ENCODE measurements around the gene GRK2. TPM values are rescaled to one million over a fixed set of nuclear protein-coding genes. Genes with fewer than 3 reads are reported as not detected.

The GRK2 gene
- total and polyA plus RNA-seq, 2 donors (not counting 3 experiments of a cell fraction or from before 2014, with no cell fraction given): 57.9 to 62.3 TPM

- intact Hi-C loops (cut with micrococcal nuclease) (loop anchor here (1.0 kb wide), 3 partner anchors 10 to 40 kb away; no protein-coding TSS in a partner anchor), dilution Hi-C loops (cut with MboI; ENCODE audit: extremely low pct_ligation_motif_present, low sequenced_read_pairs) (no loop called here)
- Histone ChIP-seq H3K27me3 (ENCODE audit: control insufficient read depth in 2 of 2, insufficient read depth in 2 of 2, low read length in 2 of 2) (no peaks in the 10 kb centered on the region), H4K20me1 (replicated peaks; ENCODE audit: control insufficient read depth, extremely low read depth, insufficient read depth, low read length) (no peaks in the 10 kb centered on the region), H3K36me3 (ENCODE audit: control insufficient read depth in 2 of 2, extremely low read depth in 1 of 2, insufficient read depth in 2 of 2, low read length in 2 of 2) (peaks cover 8 to 35% of the 10 kb centered on the region in 2 experiments), H3K9ac (replicated peaks; ENCODE audit: extremely low read depth, insufficient read depth, low read length) (peak overlapping the region; percentile 46), H2AFZ (ENCODE audit: low read depth, low read length) (no peak overlapping the region), H3K79me2 (ENCODE audit: control insufficient read depth, insufficient read depth, low read length) (peaks cover 42% of the 10 kb centered on the region), H3K4me3 (replicated peaks in 1 of 3; ENCODE audit: insufficient read depth in 1 of 3, low read depth in 1 of 3, low read length in 3 of 3) (no peak overlapping the region), H3K4me1 (ENCODE audit: control insufficient read depth, extremely low read depth, insufficient read depth, low read length) (peaks cover 17% of the 10 kb centered on the region), H3K9me1 (replicated peaks; ENCODE audit: control insufficient read depth, extremely low read depth, insufficient read depth, low read length) (no peaks in the 10 kb centered on the region), H3K9me3 (replicated peaks; ENCODE audit: control insufficient read depth, insufficient read depth, low read length) (no peaks in the 10 kb centered on the region), H3K27ac (ENCODE audit: insufficient read depth, low read depth, low read length) (peak overlapping the region; percentile 76), H3K4me2 (ENCODE audit: insufficient read depth, low read length) (peak overlapping the region; percentile 45)
- ChIA-PET CTCF (interaction anchor here (0.8 to 2.7 kb wide), 12 partner anchors 11 to 326 kb away, joined by 3 to 16 read pairs (median 4); partner anchors contain the start of genes ANKRD13D, KDM2A, PPP1CA and SSH3), POLR2A (interaction anchor here (0.9 to 1.8 kb wide), 3 partner anchors 12 to 42 kb away, joined by 3 to 9 read pairs (median 4); partner anchors contain the start of gene ANKRD13D)
- DNase-seq (ENCODE audit: low read depth, low spot score) (peak; percentile 88), FAIRE-seq (peak; percentile 95)
- TF ChIP-seq GATA2 (IDR thresholded peaks at IDR 0.05; ENCODE audit: insufficient read depth, insufficient read length, low read depth, low read length) (no peak), POLR2AphosphoS5 (IDR thresholded peaks at IDR 0.05; ENCODE audit: insufficient read depth, low read depth, low read length) (peak; percentile 84), FOS (IDR thresholded peaks at IDR 0.05; ENCODE audit: borderline replicate concordance, insufficient read depth, low read length) (no peak)
- BruUV-seq (replicated peaks): no TSS peak
Observed at GRCh38 chr11:67277231-67277961, 11.1 kb downstream of the GRK2 start.

- peak overlapping the region; percentile 7 for H3K4me2 ChIP-seq (ENCODE audit: insufficient read depth, low read length)
- H3K4me3 ChIP-seq (replicated peaks in 1 of 3; ENCODE audit: insufficient read depth in 1 of 3, low read depth in 1 of 3, low read length in 3 of 3): no peak overlapping the region
- POLR2A ChIA-PET: interaction anchor here (1.1 to 1.8 kb wide), 2 partner anchors 11 to 19 kb away, joined by 3 to 9 read pairs; partner anchors contain the start of gene ANKRD13D
- dilution Hi-C loops (cut with MboI; ENCODE audit: extremely low pct_ligation_motif_present, low sequenced_read_pairs): no loop called here
- FAIRE-seq (no peak), DNase-seq (ENCODE audit: low read depth, low spot score) (no peak)
- H3K36me3 ChIP-seq (ENCODE audit: control insufficient read depth in 2 of 2, extremely low read depth in 1 of 2, insufficient read depth in 2 of 2, low read length in 2 of 2): peaks cover 8 to 43% of the 10 kb centered on the region in 2 experiments
- CTCF ChIA-PET: interaction anchor here (0.8 to 2.7 kb wide), 12 partner anchors 10 to 327 kb away, joined by 3 to 16 read pairs (median 4); partner anchors contain the start of genes ANKRD13D, KDM2A, PPP1CA and SSH3
- peak overlapping the region; percentile 32 for H3K9ac ChIP-seq (replicated peaks; ENCODE audit: extremely low read depth, insufficient read depth, low read length)
- peak overlapping the region; percentile 76 for H3K27ac ChIP-seq (ENCODE audit: insufficient read depth, low read depth, low read length)
- H4K20me1 ChIP-seq (replicated peaks; ENCODE audit: control insufficient read depth, extremely low read depth, insufficient read depth, low read length): no peaks in the 10 kb centered on the region
- H3K9me3 ChIP-seq (replicated peaks; ENCODE audit: control insufficient read depth, insufficient read depth, low read length): no peaks in the 10 kb centered on the region
- H3K9me1 ChIP-seq (replicated peaks; ENCODE audit: control insufficient read depth, extremely low read depth, insufficient read depth, low read length): no peaks in the 10 kb centered on the region
- no peaks in the 10 kb centered on the region for H3K27me3 ChIP-seq (ENCODE audit: control insufficient read depth in 2 of 2, insufficient read depth in 2 of 2, low read length in 2 of 2)
- TF ChIP-seq GATA2 (IDR thresholded peaks at IDR 0.05; ENCODE audit: insufficient read depth, insufficient read length, low read depth, low read length) (no peak), FOS (IDR thresholded peaks at IDR 0.05; ENCODE audit: borderline replicate concordance, insufficient read depth, low read length) (no peak), MYC (IDR thresholded peaks at IDR 0.05; ENCODE audit: low read depth, low read length) (no peak), POLR2A (IDR thresholded peaks at IDR 0.05; ENCODE audit: low read depth, low read length) (no peak), MAX (IDR thresholded peaks at IDR 0.05; ENCODE audit: insufficient read depth, insufficient read length) (no peak), CTCF (IDR thresholded peaks at IDR 0.05; ENCODE audit: extremely low read depth in 1 of 2, insufficient read depth in 1 of 2, low read depth in 1 of 2, low read length in 2 of 2) (no peak), JUN (IDR thresholded peaks at IDR 0.05; ENCODE audit: borderline replicate concordance, insufficient read depth, insufficient read length, low read depth) (no peak), POLR2AphosphoS5 (IDR thresholded peaks at IDR 0.05; ENCODE audit: insufficient read depth, low read depth, low read length) (no peak), EZH2 (IDR thresholded peaks at IDR 0.05; ENCODE audit: borderline replicate concordance, low read depth, low read length, severe bottlenecking) (no peak)
- peaks cover 17% of the 10 kb centered on the region for H3K4me1 ChIP-seq (ENCODE audit: control insufficient read depth, extremely low read depth, insufficient read depth, low read length)
- peaks cover 33% of the 10 kb centered on the region for H3K79me2 ChIP-seq (ENCODE audit: control insufficient read depth, insufficient read depth, low read length)
- intact Hi-C loops (cut with micrococcal nuclease): no loop called here
- no peak overlapping the region for H2AFZ ChIP-seq (ENCODE audit: low read depth, low read length)
- no TSS peak for BruUV-seq (replicated peaks)
Observed at GRCh38 chr11:67278135-67278938, 12.1 kb downstream of the GRK2 start.
